ENCODE results near the gene AIFM1. TPM values are rescaled to one million over a fixed set of nuclear protein-coding genes. Genes with fewer than 3 reads are reported as not detected.

Gene AIFM1
- total RNA-seq, 2 donors from 2014 or later = 14.8 to 22.4 TPM

GRCh38 chrX:130108647-130109428 is 56.8 kb downstream of the AIFM1 start:
- DNase-seq (no peak), ATAC-seq (no peak)
- Histone ChIP-seq H3K4me3 (no peak overlapping the region), H3K27me3 (no peaks in the 10 kb centered on the region), H3K27ac (peak overlapping the region in 1 of 4 donors; percentile 81), H3K4me1 (no peaks in the 10 kb centered on the region), H3K36me3 (replicated peaks in 1 of 2; ENCODE audit: insufficient read depth in 1 of 2, low read depth in 2 of 2) (no peaks in the 10 kb centered on the region), H3K9me3 (no peaks in the 10 kb centered on the region)
- intact Hi-C loops (cut with DNase I) = no loop called here
- WGBS, 2 donors = 27 to 42% methylated on average over 4 to 9 of the region's 9 CpGs
- TF ChIP-seq CTCF (IDR thresholded peaks at IDR 0.05) = no peak

- WGBS, 2 donors = 66% methylated on average over 8 to 10 of the region's 10 CpGs
- H3K4me3 ChIP-seq = no peak overlapping the region
- intact Hi-C loops (cut with DNase I) = no loop called here
- DNase-seq (no peak), ATAC-seq (no peak)
- TF ChIP-seq POLR2A (IDR thresholded peaks at IDR 0.05) (no peak), CTCF (IDR thresholded peaks at IDR 0.05) (no peak)
- no peaks in the 10 kb centered on the region for H3K9me3 ChIP-seq
- H3K4me1 ChIP-seq = no peaks in the 10 kb centered on the region
- H3K27me3 ChIP-seq = no peaks in the 10 kb centered on the region
- no peaks in the 10 kb centered on the region for H3K36me3 ChIP-seq (replicated peaks in 1 of 2; ENCODE audit: insufficient read depth in 1 of 2, low read depth in 2 of 2)
- no peak overlapping the region for H3K27ac ChIP-seq
Measured at GRCh38 chrX:130106071-130106470, 59.6 kb downstream of the AIFM1 start.

- ATAC-seq = no peak
Measured at GRCh38 chrX:130105244-130105643, 60.4 kb downstream of the AIFM1 start.

GRCh38 chrX:130103605-130104004 is 62.0 kb downstream of the AIFM1 start:
- intact Hi-C loops (cut with DNase I) = no loop called here
- no peak for DNase-seq
- no peaks in the 10 kb centered on the region for H3K9me3 ChIP-seq
- no peak for TF ChIP-seq POLR2A (IDR thresholded peaks at IDR 0.05)
- TF ChIP-seq CTCF (IDR thresholded peaks at IDR 0.05) = no peak
- no peaks in the 10 kb centered on the region for H3K36me3 ChIP-seq (replicated peaks in 1 of 2; ENCODE audit: insufficient read depth in 1 of 2, low read depth in 2 of 2)
- 54 to 100% methylated on average over 1 to 3 of the region's 3 CpGs for WGBS, 2 donors
- no peak overlapping the region for H3K27ac ChIP-seq
- no peaks in the 10 kb centered on the region for H3K4me1 ChIP-seq
- no peak overlapping the region for H3K4me3 ChIP-seq
- ATAC-seq = no peak
- H3K27me3 ChIP-seq = no peaks in the 10 kb centered on the region

More at GRCh38 chrX:130105244-130105643, 60.4 kb downstream of the AIFM1 start:
- Histone ChIP-seq H3K4me3 (no peak overlapping the region), H3K9me3 (no peaks in the 10 kb centered on the region), H3K36me3 (replicated peaks in 1 of 2; ENCODE audit: insufficient read depth in 1 of 2, low read depth in 2 of 2) (no peaks in the 10 kb centered on the region), H3K4me1 (no peaks in the 10 kb centered on the region), H3K27ac (no peak overlapping the region), H3K27me3 (no peaks in the 10 kb centered on the region)
- DNase-seq = no peak
- TF ChIP-seq CTCF (IDR thresholded peaks at IDR 0.05) (no peak), POLR2A (IDR thresholded peaks at IDR 0.05) (no peak)
- WGBS, 2 donors = 66 to 86% methylated on average over 3 of the region's 3 CpGs
- intact Hi-C loops (cut with DNase I) = no loop called here

GRCh38 chrX:130100180-130100579 is 65.5 kb downstream of the AIFM1 start:
- no peaks in the 10 kb centered on the region for H3K27me3 ChIP-seq
- peak in 3 of 4 donors; percentile 34 to 48 (median 43) for DNase-seq
- ATAC-seq = peak; percentile 52
- WGBS, 2 donors = 66% methylated on average over 5 of the region's 5 CpGs; no CpG with 5 or more reads in 1 of the 2 donors
- TF ChIP-seq CTCF (IDR thresholded peaks at IDR 0.05) (no peak), POLR2A (IDR thresholded peaks at IDR 0.05) (no peak)
- intact Hi-C loops (cut with DNase I) = no loop called here
- no peak overlapping the region for H3K27ac ChIP-seq
- no peaks in the 10 kb centered on the region for H3K36me3 ChIP-seq (replicated peaks in 1 of 2; ENCODE audit: insufficient read depth in 1 of 2, low read depth in 2 of 2)
- H3K9me3 ChIP-seq = no peaks in the 10 kb centered on the region
- no peaks in the 10 kb centered on the region for H3K4me1 ChIP-seq
- H3K4me3 ChIP-seq = no peak overlapping the region

Data from body of pancreas (tissue), 4 donors.